Neural cell (in vitro differentiated cells): ENCODE data around the gene GCSAM. TPM values are rescaled to one million over a fixed set of nuclear protein-coding genes. Genes with fewer than 3 reads are reported as not detected.

Experiments
- H2AFZ ChIP-seq: fragments of 200-600, 300-800 bp; sonication (generic), shearing (Covaris generic); 2 replicates; pipeline ENCODE4 v1.6.0; 2014; ENCODE audit warnings: low read depth, mild to moderate bottlenecking, antibody characterized with exemption, low read length, moderate library complexity
- H3F3A ChIP-seq: fragments of 200-600 bp; shearing (Covaris generic); 2 replicates; pipeline ENCODE4 v1.6.1; 2016; ENCODE audit warnings: mild to moderate bottlenecking, moderate library complexity, mixed read lengths, antibody characterized with exemption, low read length; ENCODE audit not compliant: insufficient read depth, poor library complexity, severe bottlenecking
- H3K27ac ChIP-seq: fragments of 200-600, 300-800 bp; sonication (generic), shearing (Covaris generic); 2 replicates; pipeline ENCODE4 v1.5.1; 2014; ENCODE audit warnings: mild to moderate bottlenecking, low read length, moderate library complexity
- H3K27me3 ChIP-seq: fragments of 300-800, 200-600 bp; sonication (generic), shearing (Covaris generic); 2 replicates; pipeline ENCODE4 v1.6.0; 2014; ENCODE audit warnings: mild to moderate bottlenecking, low read depth, low read length, moderate library complexity; ENCODE audit not compliant: insufficient read depth
- H3K36me3 ChIP-seq: fragments of 300-800, 200-600 bp; sonication (generic), shearing (Covaris generic); 2 replicates; pipeline ENCODE4 v1.5.1; 2014; ENCODE audit warnings: mild to moderate bottlenecking, antibody characterized with exemption, low read length, moderate library complexity; ENCODE audit not compliant: insufficient read depth
- H3K4me2 ChIP-seq: fragments of 300-800, 200-600 bp; sonication (generic), shearing (Covaris generic); 2 replicates; pipeline ENCODE4 v1.6.0; 2014; ENCODE audit warnings: mild to moderate bottlenecking, low read length
- H3K4me3 ChIP-seq: fragments of 300-800, 200-600 bp; sonication (generic), shearing (Covaris generic); 2 replicates; pipeline ENCODE4 v1.5.1; 2014; ENCODE audit warnings: mild to moderate bottlenecking, low read length, moderate library complexity
- H3K79me2 ChIP-seq: fragments of 200-600 bp; shearing (Covaris generic); replicated peaks from 2 replicates; pipeline ENCODE4 v1.6.0; 2014; ENCODE audit warnings: mild to moderate bottlenecking, low read length, moderate library complexity; ENCODE audit not compliant: insufficient read depth
- H3K9ac ChIP-seq: fragments of 300-800, 200-600 bp; sonication (generic), shearing (Covaris generic); 2 replicates; pipeline ENCODE4 v1.6.1; 2016; ENCODE audit warnings: mild to moderate bottlenecking, low read length, mixed read lengths
- H3K9me2 ChIP-seq: fragments of 200-600 bp; shearing (Covaris generic); 2 replicates; pipeline ENCODE4 v1.6.1; 2016; ENCODE audit warnings: mild to moderate bottlenecking, low read length, mixed read lengths; ENCODE audit not compliant: insufficient read depth
- H3K9me3 ChIP-seq: fragments of 200-600, 300-800 bp; sonication (generic), shearing (Covaris generic); 2 replicates; pipeline ENCODE4 v1.6.1; 2016; ENCODE audit warnings: mild to moderate bottlenecking, mixed run types, low read length, moderate library complexity, mixed read lengths
- H4K20me1 ChIP-seq: fragments of 200-600 bp; shearing (Covaris generic); 2 replicates; pipeline ENCODE4 v1.6.1; 2016; ENCODE audit warnings: mild to moderate bottlenecking, mixed run types; ENCODE audit not compliant: insufficient read depth
- CTCF ChIP-seq: fragments of 450-650 bp; IDR thresholded peaks from 2 replicates; pipeline ENCODE4 v1.5.1; 2014; ENCODE audit warnings: antibody characterized with exemption, mild to moderate bottlenecking, moderate library complexity; ENCODE audit not compliant: poor library complexity, severe bottlenecking
- EP300 ChIP-seq: fragments of 450-650 bp; conservative IDR thresholded peaks from 2 replicates; pipeline ENCODE4 v1.6.1; 2014; ENCODE audit warnings: antibody characterized with exemption, mild to moderate bottlenecking, moderate library complexity; ENCODE audit not compliant: poor library complexity, severe bottlenecking
- EZH2 ChIP-seq: fragments of 200-600, 300-800 bp; shearing (Covaris generic), sonication (generic); IDR thresholded peaks from 2 replicates; pipeline ENCODE4 v1.6.1; 2014; ENCODE audit warnings: antibody characterized with exemption, low read length, borderline replicate concordance, mild to moderate bottlenecking; ENCODE audit not compliant: insufficient read depth, poor library complexity, severe bottlenecking
- MXI1 ChIP-seq: fragments of 450-650 bp; conservative IDR thresholded peaks from 2 replicates; pipeline ENCODE4 v1.6.1; 2014; ENCODE audit warnings: antibody characterized with exemption, mild to moderate bottlenecking; ENCODE audit not compliant: poor library complexity, severe bottlenecking
- POLR2AphosphoS5 ChIP-seq: IDR thresholded peaks from 2 replicates; pipeline ENCODE4 v1.6.1; 2012
- RAD21 ChIP-seq: fragments of 450-650 bp; conservative IDR thresholded peaks from 2 replicates; pipeline ENCODE4 v1.6.1; 2014; ENCODE audit warnings: antibody characterized with exemption, mild to moderate bottlenecking, moderate library complexity
- SMC3 ChIP-seq: fragments of 450-650 bp; conservative IDR thresholded peaks from 2 replicates; pipeline ENCODE4 v1.6.1; 2014; ENCODE audit warnings: antibody characterized with exemption, mild to moderate bottlenecking, moderate library complexity; ENCODE audit not compliant: poor library complexity
- TAF1 ChIP-seq: IDR thresholded peaks from 2 replicates; pipeline ENCODE4 v1.6.1; 2012; ENCODE audit warnings: low read depth
- polyA plus RNA-seq: library from polyadenylated mRNA; depleted of rRNA; stranded (reverse); fragments of >200 nt; gene quantifications from 2 replicates; pipeline ENCODE4 v1.2.3, GENCODE V29; 2014
- TF ChIP-seq, protein P1 (sequence below): IDR thresholded peaks from 2 replicates; pipeline ENCODE4 v1.6.1; 2012; ENCODE audit warnings: borderline replicate concordance

GCSAM gene
- polyA plus RNA-seq, 1 donor from 2014 or later = not detected

GRCh38 chr3:112085735-112086075, 47.3 kb downstream of the GCSAM start:
- Histone ChIP-seq H3K9ac (no peak overlapping the region), H3F3A (no peaks in the 10 kb centered on the region), H3K27me3 (peaks cover 24% of the 10 kb centered on the region), H3K4me2 (no peak overlapping the region), H4K20me1 (no peaks in the 10 kb centered on the region), H3K27ac (no peak overlapping the region), H3K9me3 (no peaks in the 10 kb centered on the region), H3K4me3 (peak overlapping the region; percentile 71), H2AFZ (no peak overlapping the region), H3K36me3 (no peaks in the 10 kb centered on the region), H3K79me2 (no peaks in the 10 kb centered on the region), H3K9me2 (no peaks in the 10 kb centered on the region)
- TF ChIP-seq EP300 (no peak), SMC3 (no peak), MXI1 (no peak), RAD21 (no peak), POLR2AphosphoS5 (no peak), CTCF (no peak), EZH2 (no peak), TAF1 (no peak)
- TF ChIP-seq, protein P1, sequence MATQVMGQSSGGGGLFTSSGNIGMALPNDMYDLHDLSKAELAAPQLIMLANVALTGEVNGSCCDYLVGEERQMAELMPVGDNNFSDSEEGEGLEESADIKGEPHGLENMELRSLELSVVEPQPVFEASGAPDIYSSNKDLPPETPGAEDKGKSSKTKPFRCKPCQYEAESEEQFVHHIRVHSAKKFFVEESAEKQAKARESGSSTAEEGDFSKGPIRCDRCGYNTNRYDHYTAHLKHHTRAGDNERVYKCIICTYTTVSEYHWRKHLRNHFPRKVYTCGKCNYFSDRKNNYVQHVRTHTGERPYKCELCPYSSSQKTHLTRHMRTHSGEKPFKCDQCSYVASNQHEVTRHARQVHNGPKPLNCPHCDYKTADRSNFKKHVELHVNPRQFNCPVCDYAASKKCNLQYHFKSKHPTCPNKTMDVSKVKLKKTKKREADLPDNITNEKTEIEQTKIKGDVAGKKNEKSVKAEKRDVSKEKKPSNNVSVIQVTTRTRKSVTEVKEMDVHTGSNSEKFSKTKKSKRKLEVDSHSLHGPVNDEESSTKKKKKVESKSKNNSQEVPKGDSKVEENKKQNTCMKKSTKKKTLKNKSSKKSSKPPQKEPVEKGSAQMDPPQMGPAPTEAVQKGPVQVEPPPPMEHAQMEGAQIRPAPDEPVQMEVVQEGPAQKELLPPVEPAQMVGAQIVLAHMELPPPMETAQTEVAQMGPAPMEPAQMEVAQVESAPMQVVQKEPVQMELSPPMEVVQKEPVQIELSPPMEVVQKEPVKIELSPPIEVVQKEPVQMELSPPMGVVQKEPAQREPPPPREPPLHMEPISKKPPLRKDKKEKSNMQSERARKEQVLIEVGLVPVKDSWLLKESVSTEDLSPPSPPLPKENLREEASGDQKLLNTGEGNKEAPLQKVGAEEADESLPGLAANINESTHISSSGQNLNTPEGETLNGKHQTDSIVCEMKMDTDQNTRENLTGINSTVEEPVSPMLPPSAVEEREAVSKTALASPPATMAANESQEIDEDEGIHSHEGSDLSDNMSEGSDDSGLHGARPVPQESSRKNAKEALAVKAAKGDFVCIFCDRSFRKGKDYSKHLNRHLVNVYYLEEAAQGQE = no peak

- Histone ChIP-seq H3K9ac (no peak overlapping the region), H3K4me3 (no peak overlapping the region), H3K27me3 (peaks cover 24% of the 10 kb centered on the region), H3K9me2 (no peaks in the 10 kb centered on the region), H3K4me2 (no peak overlapping the region), H3K36me3 (no peaks in the 10 kb centered on the region), H4K20me1 (no peaks in the 10 kb centered on the region), H2AFZ (no peak overlapping the region), H3F3A (no peaks in the 10 kb centered on the region), H3K79me2 (no peaks in the 10 kb centered on the region), H3K27ac (no peak overlapping the region), H3K9me3 (no peaks in the 10 kb centered on the region)
- TF ChIP-seq RAD21 = no peak
- no peak for TF ChIP-seq MXI1
- no peak for TF ChIP-seq SMC3
Measured at GRCh38 chr3:112084980-112085705, 47.9 kb downstream of the GCSAM start.
